CD4-positive, alpha-beta T cell (primary cell): ENCODE data around the gene BRF1. TPM values are rescaled to one million over a fixed set of nuclear protein-coding genes. Genes with fewer than 3 reads are reported as not detected.

Source experiments
- ATAC-seq: fragments of 200-7000 bp; cut with Tn5 transposase; one replicate; pipeline ENCODE4 v1.10.0; 2022; ENCODE audit warnings: mild to moderate bottlenecking; ENCODE audit not compliant: poor library complexity
- CTCF ChIA-PET: fragments of 350-600 bp; sonication (Branson Sonifier 250); formaldehyde crosslinking; loops from one replicate; lab custom pipeline; 2021; ENCODE audit warnings: antibody characterized with exemption, inconsistent platforms; lab: Charles Lee
- POLR2A ChIA-PET: fragments of 350-600 bp; sonication (Branson Sonifier 250); formaldehyde crosslinking; loops from one replicate; lab custom pipeline; 2021; ENCODE audit warnings: antibody characterized with exemption, inconsistent platforms; lab: Charles Lee
- DNase-seq, 14 experiments: peaks; one replicate each; pipeline ENCODE4 v3.0.0-alpha.2; 2013 to 2020; ENCODE audit warnings: mixed read lengths in 2 of 14
- H3K27ac ChIP-seq, 2 donors: one replicate each; pipeline versions ENCODE4 v1.5.1 to v1.7.0; 2013; ENCODE audit warnings: low read length in 2 of 2, low read depth in 1 of 2, mild to moderate bottlenecking in 1 of 2
- H3K27me3 ChIP-seq, 2 experiments: 1 replicate in 1 of 2; 2 replicates in 1 of 2; pipeline versions ENCODE4 v1.6.1 to v1.7.0; 2013; ENCODE audit warnings: low read length in 2 of 2, control low read depth in 1 of 2, mild to moderate bottlenecking in 1 of 2, moderate library complexity in 1 of 2; ENCODE audit not compliant: insufficient read depth in 2 of 2, control insufficient read depth in 1 of 2
- H3K36me3 ChIP-seq: one replicate; pipeline ENCODE4 v1.6.1; 2013; ENCODE audit warnings: low read length, control low read depth; ENCODE audit not compliant: insufficient read depth
- H3K4me1 ChIP-seq: one replicate; pipeline ENCODE4 v1.6.1; 2013; ENCODE audit warnings: low read length, control low read depth; ENCODE audit not compliant: insufficient read depth
- H3K4me3 ChIP-seq: one replicate; pipeline ENCODE4 v1.5.1; 2013; ENCODE audit warnings: mild to moderate bottlenecking, low read length, moderate library complexity
- H3K9me3 ChIP-seq, 2 experiments: 1 replicate in 1 of 2; 2 replicates in 1 of 2; pipeline versions ENCODE4 v1.6.1 to v1.7.0; 2013; ENCODE audit warnings: low read length in 2 of 2, mild to moderate bottlenecking in 2 of 2, control low read depth in 1 of 2, moderate library complexity in 1 of 2; ENCODE audit not compliant: control insufficient read depth in 1 of 2, insufficient read depth in 1 of 2
- H3K27ac Mint-ChIP-seq: one replicate; pipeline ENCODE4 v1.8.0; 2020; ENCODE audit warnings: mixed read lengths
- H3K27me3 Mint-ChIP-seq: one replicate; pipeline ENCODE4 v1.8.0; 2021; ENCODE audit warnings: mixed read lengths
- H3K36me3 Mint-ChIP-seq: one replicate; pipeline ENCODE4 v1.8.0; 2021; ENCODE audit warnings: low read depth, mixed read lengths
- H3K4me1 Mint-ChIP-seq: one replicate; pipeline ENCODE4 v1.8.0; 2021; ENCODE audit warnings: low read depth, mixed read lengths
- H3K4me3 Mint-ChIP-seq: one replicate; pipeline ENCODE4 v1.8.0; 2020; ENCODE audit warnings: mild to moderate bottlenecking, mixed read lengths
- H3K9me3 Mint-ChIP-seq: one replicate; pipeline ENCODE4 v1.8.0; 2020; ENCODE audit warnings: mixed read lengths
- intact Hi-C, 2 experiments: fragments of 100-400 bp; cut with DNase I in 1 of 2; cut with micrococcal nuclease in 1 of 2; formaldehyde crosslinking; loops; one replicate each; pipeline versions ENCODE4 v1.15.1 to v1.9.0; 2023 to 2025; cut with DNase I, micrococcal nuclease
- total RNA-seq, 174 experiments: library from RNA in 2 of 174; stranded (reverse) in 2 of 174; gene quantifications; one replicate each; pipeline ENCODE4 v1.2.3 and lab custom pipeline; 2021 to 2026
- TF ChIP-seq, protein P1 (sequence below): fragments of 200-600 bp; IDR thresholded peaks from one replicate; pipeline ENCODE4 v1.8.0; 2022; ENCODE audit warnings: antibody characterized with exemption, mild to moderate bottlenecking

The BRF1 gene
- total RNA-seq, 2 experiments from 2014 or later: 77.4 to 77.7 TPM

DNA sequence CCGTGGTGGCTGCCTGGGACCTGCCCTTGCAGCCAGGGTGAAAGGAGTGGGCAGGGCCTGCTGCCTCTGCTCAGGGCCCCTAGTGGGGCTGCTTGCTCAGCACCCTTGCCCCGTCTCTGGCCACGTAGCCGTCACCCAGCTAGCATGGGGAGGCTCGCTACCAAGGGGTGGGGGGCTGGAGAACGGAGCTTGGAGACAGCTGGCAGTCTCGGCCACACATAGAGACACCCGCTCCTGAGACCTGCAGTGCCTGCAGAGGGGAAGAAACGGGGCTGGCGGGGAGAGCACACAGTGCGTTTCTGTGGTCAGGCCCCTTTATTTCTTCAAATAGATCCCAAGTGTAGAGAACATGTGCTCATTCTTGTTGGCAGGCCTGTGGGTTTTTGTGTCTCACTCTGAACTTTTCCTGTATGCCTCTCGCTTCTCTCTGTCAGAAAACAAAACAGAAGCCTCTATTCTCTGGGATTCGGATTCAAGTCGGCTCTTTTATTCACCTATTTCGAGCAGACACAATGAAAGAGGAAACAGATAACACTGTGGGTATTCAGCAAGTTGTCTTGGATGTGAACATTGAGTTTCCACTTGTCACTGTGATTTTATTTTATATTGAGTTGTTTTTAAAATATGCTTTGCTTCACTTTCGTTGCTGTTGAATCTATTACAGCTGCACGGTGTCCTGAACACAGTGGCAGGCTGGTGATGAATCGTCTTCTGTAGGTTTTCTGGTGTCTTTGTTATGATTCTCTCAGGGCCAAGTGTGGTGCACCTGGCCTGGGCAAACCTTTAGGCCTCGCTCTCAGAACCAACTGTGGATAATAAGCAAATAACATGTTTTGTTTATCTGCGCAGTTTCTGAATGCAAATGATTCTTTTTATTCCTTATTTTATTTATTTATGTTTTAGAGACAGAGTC, 40.3 kb upstream of the BRF1 start:
- Histone ChIP-seq H3K36me3 (peaks cover 3% of the 10 kb centered on the region), H3K27ac (no peak overlapping the region), H3K4me3 (no peak overlapping the region), H3K4me1 (no peaks in the 10 kb centered on the region), H3K27me3 (no peaks in the 10 kb centered on the region), H3K9me3 (peaks cover 0 to 13% of the 10 kb centered on the region in 2 experiments)
- POLR2A ChIA-PET: no interaction called here
- H3K4me3 Mint-ChIP-seq: no peak overlapping the region
- no peaks in the 10 kb centered on the region for H3K9me3 Mint-ChIP-seq
- peaks cover 4% of the 10 kb centered on the region for H3K36me3 Mint-ChIP-seq
- TF ChIP-seq, protein P1, sequence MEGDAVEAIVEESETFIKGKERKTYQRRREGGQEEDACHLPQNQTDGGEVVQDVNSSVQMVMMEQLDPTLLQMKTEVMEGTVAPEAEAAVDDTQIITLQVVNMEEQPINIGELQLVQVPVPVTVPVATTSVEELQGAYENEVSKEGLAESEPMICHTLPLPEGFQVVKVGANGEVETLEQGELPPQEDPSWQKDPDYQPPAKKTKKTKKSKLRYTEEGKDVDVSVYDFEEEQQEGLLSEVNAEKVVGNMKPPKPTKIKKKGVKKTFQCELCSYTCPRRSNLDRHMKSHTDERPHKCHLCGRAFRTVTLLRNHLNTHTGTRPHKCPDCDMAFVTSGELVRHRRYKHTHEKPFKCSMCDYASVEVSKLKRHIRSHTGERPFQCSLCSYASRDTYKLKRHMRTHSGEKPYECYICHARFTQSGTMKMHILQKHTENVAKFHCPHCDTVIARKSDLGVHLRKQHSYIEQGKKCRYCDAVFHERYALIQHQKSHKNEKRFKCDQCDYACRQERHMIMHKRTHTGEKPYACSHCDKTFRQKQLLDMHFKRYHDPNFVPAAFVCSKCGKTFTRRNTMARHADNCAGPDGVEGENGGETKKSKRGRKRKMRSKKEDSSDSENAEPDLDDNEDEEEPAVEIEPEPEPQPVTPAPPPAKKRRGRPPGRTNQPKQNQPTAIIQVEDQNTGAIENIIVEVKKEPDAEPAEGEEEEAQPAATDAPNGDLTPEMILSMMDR: no peak
- H3K27ac Mint-ChIP-seq: no peak overlapping the region
- H3K27me3 Mint-ChIP-seq: no peaks in the 10 kb centered on the region
- H3K4me1 Mint-ChIP-seq: peaks cover 9% of the 10 kb centered on the region
- ATAC-seq: no peak
- CTCF ChIA-PET: no interaction called here
- intact Hi-C loops: no loop called here
- DNase-seq: no peak

DNA sequence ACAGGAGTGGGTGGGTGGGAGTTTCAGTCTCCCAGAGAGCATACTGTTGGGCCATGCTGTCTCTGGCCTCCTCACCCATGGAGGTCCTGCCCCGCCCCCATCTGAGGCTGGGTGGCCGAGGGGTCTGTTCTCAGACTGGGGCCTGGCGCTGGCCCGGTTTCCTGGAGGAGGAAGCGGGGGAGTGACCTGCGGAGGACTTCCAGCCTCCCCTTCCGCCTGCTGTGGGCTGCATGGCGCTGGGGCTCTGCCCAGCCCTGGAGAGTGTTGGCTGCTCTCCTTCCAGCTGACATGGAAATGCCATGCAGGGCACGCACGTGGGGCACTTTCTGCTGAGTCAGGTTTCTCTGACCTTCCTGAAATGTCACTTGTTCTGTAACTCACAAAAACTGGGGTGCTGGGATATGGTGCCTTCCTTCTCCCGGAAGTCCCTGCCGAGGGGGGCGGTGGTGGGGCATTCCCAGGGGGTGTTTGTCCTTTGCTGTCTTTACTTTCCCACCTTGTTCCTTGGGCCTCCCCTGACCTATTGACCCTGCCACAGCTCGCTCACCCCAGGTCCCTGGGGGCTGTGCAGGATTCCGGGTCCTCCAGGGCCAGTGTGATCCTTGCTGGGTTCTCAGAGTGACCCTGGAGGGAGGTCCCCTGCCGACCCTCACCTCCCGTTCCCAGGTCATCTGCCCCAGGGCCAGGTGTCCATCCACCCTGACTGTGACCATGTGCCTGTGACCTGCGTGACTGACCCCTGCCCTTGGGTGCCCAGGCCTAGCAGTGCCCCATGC, 37.4 kb upstream of the BRF1 start:
- Histone ChIP-seq H3K36me3 (peaks cover 3% of the 10 kb centered on the region), H3K4me1 (peaks cover 5% of the 10 kb centered on the region), H3K4me3 (no peak overlapping the region), H3K27me3 (no peaks in the 10 kb centered on the region), H3K27ac (no peak overlapping the region), H3K9me3 (no peaks in the 10 kb centered on the region)
- intact Hi-C loops: no loop called here
- ATAC-seq (no peak), DNase-seq (no peak)
- no peaks in the 10 kb centered on the region for H3K36me3 Mint-ChIP-seq
- peaks cover 9% of the 10 kb centered on the region for H3K4me1 Mint-ChIP-seq
- no peak overlapping the region for H3K4me3 Mint-ChIP-seq
- H3K9me3 Mint-ChIP-seq: no peaks in the 10 kb centered on the region
- TF ChIP-seq, protein P1: no peak
- no peaks in the 10 kb centered on the region for H3K27me3 Mint-ChIP-seq
- POLR2A ChIA-PET: no interaction called here
- no peak overlapping the region for H3K27ac Mint-ChIP-seq
- CTCF ChIA-PET: no interaction called here

DNA sequence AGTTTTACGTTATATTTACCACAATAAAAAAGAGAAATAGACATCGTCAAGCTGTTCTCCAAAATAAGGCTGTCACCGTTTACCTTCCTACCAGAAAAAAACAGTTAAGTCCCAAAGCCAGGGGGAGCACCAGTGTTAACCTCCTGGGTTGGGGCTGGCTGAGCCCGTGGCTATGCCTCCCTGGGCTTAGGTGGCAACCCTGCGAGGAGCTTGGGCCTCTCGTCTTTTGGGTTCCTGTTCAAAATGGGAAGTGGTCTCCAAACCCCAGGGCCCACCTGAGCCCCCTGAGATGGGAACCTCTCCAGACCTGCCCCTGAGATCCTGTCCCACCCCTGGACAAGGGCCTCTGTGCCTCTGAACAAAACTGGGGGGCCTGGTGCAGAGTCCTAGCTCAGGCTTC, 36.6 kb upstream of the BRF1 start:
- DNase-seq (no peak), ATAC-seq (no peak)
- H3K36me3 ChIP-seq: peaks cover 3% of the 10 kb centered on the region
- ChIA-PET CTCF (no interaction called here), POLR2A (no interaction called here)
- no peaks in the 10 kb centered on the region for H3K27me3 Mint-ChIP-seq
- H3K4me3 Mint-ChIP-seq: no peak overlapping the region
- no peak overlapping the region for H3K27ac ChIP-seq
- H3K4me1 Mint-ChIP-seq: peaks cover 13% of the 10 kb centered on the region
- no peaks in the 10 kb centered on the region for H3K27me3 ChIP-seq
- no peaks in the 10 kb centered on the region for H3K9me3 ChIP-seq
- H3K4me1 ChIP-seq: peaks cover 9% of the 10 kb centered on the region
- H3K27ac Mint-ChIP-seq: no peak overlapping the region
- no peak overlapping the region for H3K4me3 ChIP-seq
- no peaks in the 10 kb centered on the region for H3K36me3 Mint-ChIP-seq
- H3K9me3 Mint-ChIP-seq: no peaks in the 10 kb centered on the region
- TF ChIP-seq, protein P1: no peak
- intact Hi-C loops: no loop called here
